Peyer's patch (tissue), 4 donors: ENCODE data around the gene TRAPPC12.

Source experiments
- CTCF ChIP-seq, 6 experiments: fragments of 450-650 bp in 4 of 6; fragments of 200-600 bp in 2 of 6; sonication (generic) in 1 of 6; IDR thresholded peaks; one replicate each; pipeline ENCODE4 v1.5.1; 2017 to 2019; ENCODE audit warnings: antibody characterized with exemption in 6 of 6, mild to moderate bottlenecking in 3 of 6, moderate library complexity in 1 of 6
- POLR2A ChIP-seq, 2 donors: fragments of 450-650 bp; IDR thresholded peaks; one replicate each; pipeline ENCODE4 v1.5.1; 2017; ENCODE audit warnings: antibody characterized with exemption in 2 of 2, mild to moderate bottlenecking in 2 of 2, moderate library complexity in 2 of 2

GRCh38 chr2:3342324-3342723, 37.2 kb upstream of the TRAPPC12 start:
- TF ChIP-seq CTCF (IDR thresholded peaks at IDR 0.05) (no peak), POLR2A (IDR thresholded peaks at IDR 0.05) (no peak)
